ENCODE data around the gene MGLL.

Gene MGLL

DNA sequence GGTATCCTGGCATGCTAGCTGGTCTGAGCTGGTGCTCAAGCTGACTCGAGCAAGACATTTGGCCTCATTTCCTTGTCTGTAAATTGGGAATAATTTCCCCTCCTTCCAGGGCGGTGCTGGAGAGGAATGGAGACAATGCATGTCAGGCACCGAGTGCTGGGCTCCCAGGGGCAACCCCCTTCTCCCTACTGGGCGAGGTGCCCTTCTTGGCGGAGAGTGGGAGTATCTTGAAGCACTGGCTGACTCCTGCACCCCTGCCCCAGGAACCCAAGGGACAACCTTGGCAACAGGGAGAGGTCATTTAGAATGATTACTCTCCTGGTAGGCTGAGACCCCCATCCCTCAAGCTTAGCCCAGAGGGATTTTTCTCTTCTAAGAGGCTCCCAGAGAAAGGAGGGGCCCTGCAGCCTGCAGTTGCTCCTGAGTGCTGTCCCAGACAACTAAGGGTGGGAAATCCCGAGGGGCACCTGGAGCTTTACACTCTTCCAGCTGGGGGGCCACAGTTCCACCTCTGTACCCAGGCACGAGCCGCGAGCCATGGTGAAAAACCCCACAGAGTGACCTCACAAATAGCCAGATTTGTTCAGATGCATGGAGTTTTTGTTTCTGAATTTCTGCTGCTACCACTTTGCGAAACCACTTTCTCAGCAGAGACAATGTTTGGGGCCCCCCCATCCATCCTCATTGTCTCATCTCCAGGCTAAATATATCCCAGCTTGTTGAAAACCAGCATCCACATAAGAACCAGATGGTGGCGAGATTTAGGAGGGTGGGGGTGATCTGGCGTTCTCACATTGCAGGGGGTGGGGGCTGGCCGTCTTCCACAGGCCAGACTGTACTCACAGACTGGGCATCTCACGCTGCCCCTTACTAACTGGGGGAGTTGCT lies 104.7 kb downstream of the MGLL start:
- Histone ChIP-seq H3K9me2 (replicated peaks; ENCODE audit: insufficient read depth, low read length) (no peaks in the 10 kb centered on the region), H3K4me2 (ENCODE audit: low read depth, low read length) (no peak overlapping the region), H3K27ac (ENCODE audit: low read length) (no peak overlapping the region), H2AFZ (ENCODE audit: low read length) (no peak overlapping the region), H4K20me1 (ENCODE audit: insufficient read depth, low read length) (no peaks in the 10 kb centered on the region), H3K9me3 (replicated peaks; ENCODE audit: insufficient read depth, low read length) (no peaks in the 10 kb centered on the region), H3K4me1 (ENCODE audit: low read length) (no peaks in the 10 kb centered on the region), H3K36me3 (replicated peaks; ENCODE audit: insufficient read depth, low read length) (no peaks in the 10 kb centered on the region), H3K4me3 (ENCODE audit: low read length) (no peak overlapping the region), H3K79me2 (ENCODE audit: low read length) (no peaks in the 10 kb centered on the region), H3K9ac (ENCODE audit: low read length) (no peak overlapping the region), H3K27me3 (replicated peaks; ENCODE audit: insufficient read depth, low read length) (no peaks in the 10 kb centered on the region), H3F3A (ENCODE audit: insufficient read depth, low read length) (no peaks in the 10 kb centered on the region)
- TF ChIP-seq EZH2phosphoT487 (IDR thresholded peaks at IDR 0.05; ENCODE audit: low read length) = no peak
- TF ChIP-seq EZH2 (optimal IDR thresholded peaks at IDR 0.05; ENCODE audit: low read depth, low read length) = no peak
- TF ChIP-seq, protein P1, sequence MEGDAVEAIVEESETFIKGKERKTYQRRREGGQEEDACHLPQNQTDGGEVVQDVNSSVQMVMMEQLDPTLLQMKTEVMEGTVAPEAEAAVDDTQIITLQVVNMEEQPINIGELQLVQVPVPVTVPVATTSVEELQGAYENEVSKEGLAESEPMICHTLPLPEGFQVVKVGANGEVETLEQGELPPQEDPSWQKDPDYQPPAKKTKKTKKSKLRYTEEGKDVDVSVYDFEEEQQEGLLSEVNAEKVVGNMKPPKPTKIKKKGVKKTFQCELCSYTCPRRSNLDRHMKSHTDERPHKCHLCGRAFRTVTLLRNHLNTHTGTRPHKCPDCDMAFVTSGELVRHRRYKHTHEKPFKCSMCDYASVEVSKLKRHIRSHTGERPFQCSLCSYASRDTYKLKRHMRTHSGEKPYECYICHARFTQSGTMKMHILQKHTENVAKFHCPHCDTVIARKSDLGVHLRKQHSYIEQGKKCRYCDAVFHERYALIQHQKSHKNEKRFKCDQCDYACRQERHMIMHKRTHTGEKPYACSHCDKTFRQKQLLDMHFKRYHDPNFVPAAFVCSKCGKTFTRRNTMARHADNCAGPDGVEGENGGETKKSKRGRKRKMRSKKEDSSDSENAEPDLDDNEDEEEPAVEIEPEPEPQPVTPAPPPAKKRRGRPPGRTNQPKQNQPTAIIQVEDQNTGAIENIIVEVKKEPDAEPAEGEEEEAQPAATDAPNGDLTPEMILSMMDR (IDR thresholded peaks at IDR 0.05; ENCODE audit: low read length) = no peak
- no peak for DNase-seq

DNA sequence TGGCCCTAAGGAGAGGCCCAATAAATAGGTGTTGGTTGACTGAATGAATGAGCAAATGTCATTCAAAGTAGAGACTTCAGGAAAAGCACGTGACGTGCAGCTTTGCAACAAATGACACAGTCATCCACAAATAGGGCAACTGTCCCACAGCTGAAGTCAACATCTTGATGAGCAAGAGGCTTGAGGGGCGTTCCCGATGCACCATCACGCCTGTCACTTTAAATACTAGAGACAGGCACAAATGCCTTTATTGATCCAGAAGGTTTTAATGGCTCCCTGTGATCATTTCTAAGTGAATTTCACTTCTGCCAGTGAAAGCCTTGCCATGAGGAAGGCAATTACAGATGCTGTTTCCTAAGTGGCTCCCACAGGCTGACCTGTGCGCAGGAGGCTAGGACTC lies 105.9 kb downstream of the MGLL start:
- no peaks in the 10 kb centered on the region for H3K79me2 ChIP-seq (ENCODE audit: low read length)
- no peaks in the 10 kb centered on the region for H4K20me1 ChIP-seq (ENCODE audit: insufficient read depth, low read length)
- no peaks in the 10 kb centered on the region for H3K9me3 ChIP-seq (replicated peaks; ENCODE audit: insufficient read depth, low read length)
- H3K9ac ChIP-seq (ENCODE audit: low read length) = no peak overlapping the region
- H3K27ac ChIP-seq (ENCODE audit: low read length) = no peak overlapping the region
- H3K4me2 ChIP-seq (ENCODE audit: low read depth, low read length) = no peak overlapping the region
- TF ChIP-seq, protein P1 (IDR thresholded peaks at IDR 0.05; ENCODE audit: low read length) = no peak
- no peak for TF ChIP-seq EZH2phosphoT487 (IDR thresholded peaks at IDR 0.05; ENCODE audit: low read length)
- no peak for TF ChIP-seq EZH2 (optimal IDR thresholded peaks at IDR 0.05; ENCODE audit: low read depth, low read length)
- H3K36me3 ChIP-seq (replicated peaks; ENCODE audit: insufficient read depth, low read length) = no peaks in the 10 kb centered on the region
- H3K27me3 ChIP-seq (replicated peaks; ENCODE audit: insufficient read depth, low read length) = no peaks in the 10 kb centered on the region
- no peak overlapping the region for H2AFZ ChIP-seq (ENCODE audit: low read length)
- H3F3A ChIP-seq (ENCODE audit: insufficient read depth, low read length) = no peaks in the 10 kb centered on the region
- no peaks in the 10 kb centered on the region for H3K4me1 ChIP-seq (ENCODE audit: low read length)
- no peak for DNase-seq
- H3K9me2 ChIP-seq (replicated peaks; ENCODE audit: insufficient read depth, low read length) = no peaks in the 10 kb centered on the region
- no peak overlapping the region for H3K4me3 ChIP-seq (ENCODE audit: low read length)

DNA sequence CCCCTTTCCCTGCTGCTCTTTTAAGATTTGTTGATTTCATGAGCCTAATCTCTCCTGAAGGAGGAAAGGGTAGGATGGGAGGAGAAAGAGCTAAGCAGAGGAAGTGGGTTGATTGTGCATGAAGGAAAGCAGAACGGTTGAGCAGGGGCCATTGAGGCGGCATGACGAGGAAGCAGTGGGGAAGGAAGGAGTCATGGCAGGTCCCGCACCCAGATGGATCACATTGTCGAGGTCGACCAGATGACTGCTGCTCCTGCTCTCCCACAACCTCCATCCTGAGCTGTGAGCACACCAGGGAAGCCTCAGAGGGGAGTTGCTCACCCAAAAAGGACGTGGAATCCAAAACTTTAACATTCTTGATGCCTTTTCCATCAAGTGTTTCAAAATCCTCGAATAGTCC lies 106.8 kb downstream of the MGLL start:
- no peaks in the 10 kb centered on the region for H3K9me2 ChIP-seq (replicated peaks; ENCODE audit: insufficient read depth, low read length)
- DNase-seq = no peak
- H3K36me3 ChIP-seq (replicated peaks; ENCODE audit: insufficient read depth, low read length) = no peaks in the 10 kb centered on the region
- no peaks in the 10 kb centered on the region for H3K4me1 ChIP-seq (ENCODE audit: low read length)
- TF ChIP-seq, protein P1 (IDR thresholded peaks at IDR 0.05; ENCODE audit: low read length) = no peak
- TF ChIP-seq EZH2phosphoT487 (IDR thresholded peaks at IDR 0.05; ENCODE audit: low read length) = no peak
- TF ChIP-seq EZH2 (optimal IDR thresholded peaks at IDR 0.05; ENCODE audit: low read depth, low read length) = no peak
- no peaks in the 10 kb centered on the region for H4K20me1 ChIP-seq (ENCODE audit: insufficient read depth, low read length)
- no peak overlapping the region for H2AFZ ChIP-seq (ENCODE audit: low read length)
- H3K9me3 ChIP-seq (replicated peaks; ENCODE audit: insufficient read depth, low read length) = no peaks in the 10 kb centered on the region
- no peaks in the 10 kb centered on the region for H3K27me3 ChIP-seq (replicated peaks; ENCODE audit: insufficient read depth, low read length)
- H3K9ac ChIP-seq (ENCODE audit: low read length) = no peak overlapping the region
- H3F3A ChIP-seq (ENCODE audit: insufficient read depth, low read length) = no peaks in the 10 kb centered on the region
- H3K79me2 ChIP-seq (ENCODE audit: low read length) = no peaks in the 10 kb centered on the region
- no peak overlapping the region for H3K4me2 ChIP-seq (ENCODE audit: low read depth, low read length)
- H3K4me3 ChIP-seq (ENCODE audit: low read length) = no peak overlapping the region
- H3K27ac ChIP-seq (ENCODE audit: low read length) = no peak overlapping the region

Data from MM.1S (cell line).